ENCODE measurements around the gene OTOGL.

DNA sequence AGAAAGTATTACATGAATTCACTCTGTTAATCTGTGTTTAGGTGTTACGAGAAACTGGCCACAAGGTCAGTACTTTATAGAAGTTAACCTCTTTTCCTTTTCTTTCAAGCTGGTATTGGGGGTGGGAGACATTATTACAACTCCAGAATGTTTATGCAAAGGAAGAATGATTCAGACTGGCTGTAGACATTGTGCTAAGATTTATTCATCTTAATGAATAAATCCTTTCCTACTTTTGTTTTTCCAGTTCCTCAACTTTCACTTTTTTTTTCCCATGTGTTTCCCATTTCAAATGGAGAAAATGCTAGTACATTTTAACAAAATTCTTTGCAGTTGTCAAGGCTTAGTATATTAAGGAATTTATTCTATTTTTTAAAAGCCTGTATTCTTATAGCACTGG is 1.3 kb downstream of the OTOGL start:
- TF ChIP-seq, protein P1, sequence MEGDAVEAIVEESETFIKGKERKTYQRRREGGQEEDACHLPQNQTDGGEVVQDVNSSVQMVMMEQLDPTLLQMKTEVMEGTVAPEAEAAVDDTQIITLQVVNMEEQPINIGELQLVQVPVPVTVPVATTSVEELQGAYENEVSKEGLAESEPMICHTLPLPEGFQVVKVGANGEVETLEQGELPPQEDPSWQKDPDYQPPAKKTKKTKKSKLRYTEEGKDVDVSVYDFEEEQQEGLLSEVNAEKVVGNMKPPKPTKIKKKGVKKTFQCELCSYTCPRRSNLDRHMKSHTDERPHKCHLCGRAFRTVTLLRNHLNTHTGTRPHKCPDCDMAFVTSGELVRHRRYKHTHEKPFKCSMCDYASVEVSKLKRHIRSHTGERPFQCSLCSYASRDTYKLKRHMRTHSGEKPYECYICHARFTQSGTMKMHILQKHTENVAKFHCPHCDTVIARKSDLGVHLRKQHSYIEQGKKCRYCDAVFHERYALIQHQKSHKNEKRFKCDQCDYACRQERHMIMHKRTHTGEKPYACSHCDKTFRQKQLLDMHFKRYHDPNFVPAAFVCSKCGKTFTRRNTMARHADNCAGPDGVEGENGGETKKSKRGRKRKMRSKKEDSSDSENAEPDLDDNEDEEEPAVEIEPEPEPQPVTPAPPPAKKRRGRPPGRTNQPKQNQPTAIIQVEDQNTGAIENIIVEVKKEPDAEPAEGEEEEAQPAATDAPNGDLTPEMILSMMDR (IDR thresholded peaks at IDR 0.05) = no peak
- TF ChIP-seq POLR2A (IDR thresholded peaks at IDR 0.05) (no peak), POLR2AphosphoS5 (IDR thresholded peaks at IDR 0.05) (no peak)
